ENCODE data around the gene SEMA7A.

The SEMA7A gene

DNA sequence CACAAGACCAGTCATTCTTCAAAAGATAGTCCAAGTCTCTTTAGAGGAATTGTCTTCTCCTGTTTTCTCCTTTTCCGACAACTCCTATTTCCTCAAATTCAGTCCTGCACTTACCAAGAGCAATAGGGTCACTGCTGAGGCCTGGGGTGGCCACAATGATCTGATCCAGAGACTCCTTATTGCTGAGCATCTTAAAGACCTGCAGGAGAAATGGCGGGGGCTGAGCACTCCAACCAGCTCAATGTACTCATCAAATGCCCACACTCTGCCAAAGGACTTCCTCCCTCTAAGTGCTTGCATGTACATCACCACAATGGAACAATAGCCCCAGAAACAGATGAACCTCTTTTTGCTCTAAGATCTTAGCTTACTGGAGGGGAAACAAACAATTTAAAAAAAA is 17.6 kb upstream of the SEMA7A start:
- DNase-seq = no peak

- no peak for DNase-seq
Measured at GRCh38 chr15:74449643-74450205, 16.0 kb upstream of the SEMA7A start.

GRCh38 chr15:74449095-74449494 is 15.3 kb upstream of the SEMA7A start:
- DNase-seq = no peak

DNA sequence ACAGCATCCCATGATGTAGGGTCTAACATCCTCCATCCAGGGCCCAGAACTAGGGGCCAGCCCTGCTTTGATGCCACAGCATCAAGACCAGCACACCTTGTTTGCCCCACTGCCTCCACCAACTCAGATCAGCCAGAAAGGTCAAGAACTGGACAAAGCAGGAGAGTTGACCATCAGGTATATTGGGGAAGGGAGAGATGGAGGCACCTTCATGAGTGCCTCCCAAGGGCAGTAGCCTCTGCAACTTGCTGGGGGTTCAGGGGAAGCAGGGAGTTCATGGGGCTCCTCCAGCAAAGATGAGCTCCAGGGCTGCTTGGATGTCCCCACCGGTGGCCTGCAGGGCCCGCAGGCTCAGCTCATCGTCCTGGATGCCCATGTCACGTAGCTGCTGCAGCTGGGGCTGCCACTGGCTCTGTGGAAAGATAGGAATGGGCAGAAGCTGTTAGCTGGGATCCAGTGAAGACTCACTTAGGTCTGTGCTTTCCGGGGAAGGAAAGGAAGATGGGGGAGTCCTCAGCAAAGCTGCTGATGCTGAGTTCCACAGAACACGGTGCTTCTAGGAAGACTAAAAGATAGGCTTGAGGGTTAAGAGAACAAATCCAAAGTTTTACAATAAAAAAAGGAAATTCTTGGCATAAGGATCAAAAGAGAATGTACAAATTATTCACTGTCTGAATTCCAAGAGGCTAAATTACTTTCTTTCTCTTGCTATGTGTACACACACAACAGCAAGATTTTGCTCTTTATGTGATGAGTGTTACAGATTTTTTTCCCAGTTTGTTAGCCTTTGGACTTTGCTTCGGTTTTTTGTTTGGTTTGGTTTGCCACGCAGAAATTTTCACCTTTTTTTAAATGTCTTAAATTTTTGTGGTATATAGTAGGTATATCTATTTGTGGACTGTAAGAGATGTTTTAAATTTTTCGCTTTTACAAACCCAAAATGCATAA is 12.3 kb upstream of the SEMA7A start:
- DNase-seq = no peak

DNA sequence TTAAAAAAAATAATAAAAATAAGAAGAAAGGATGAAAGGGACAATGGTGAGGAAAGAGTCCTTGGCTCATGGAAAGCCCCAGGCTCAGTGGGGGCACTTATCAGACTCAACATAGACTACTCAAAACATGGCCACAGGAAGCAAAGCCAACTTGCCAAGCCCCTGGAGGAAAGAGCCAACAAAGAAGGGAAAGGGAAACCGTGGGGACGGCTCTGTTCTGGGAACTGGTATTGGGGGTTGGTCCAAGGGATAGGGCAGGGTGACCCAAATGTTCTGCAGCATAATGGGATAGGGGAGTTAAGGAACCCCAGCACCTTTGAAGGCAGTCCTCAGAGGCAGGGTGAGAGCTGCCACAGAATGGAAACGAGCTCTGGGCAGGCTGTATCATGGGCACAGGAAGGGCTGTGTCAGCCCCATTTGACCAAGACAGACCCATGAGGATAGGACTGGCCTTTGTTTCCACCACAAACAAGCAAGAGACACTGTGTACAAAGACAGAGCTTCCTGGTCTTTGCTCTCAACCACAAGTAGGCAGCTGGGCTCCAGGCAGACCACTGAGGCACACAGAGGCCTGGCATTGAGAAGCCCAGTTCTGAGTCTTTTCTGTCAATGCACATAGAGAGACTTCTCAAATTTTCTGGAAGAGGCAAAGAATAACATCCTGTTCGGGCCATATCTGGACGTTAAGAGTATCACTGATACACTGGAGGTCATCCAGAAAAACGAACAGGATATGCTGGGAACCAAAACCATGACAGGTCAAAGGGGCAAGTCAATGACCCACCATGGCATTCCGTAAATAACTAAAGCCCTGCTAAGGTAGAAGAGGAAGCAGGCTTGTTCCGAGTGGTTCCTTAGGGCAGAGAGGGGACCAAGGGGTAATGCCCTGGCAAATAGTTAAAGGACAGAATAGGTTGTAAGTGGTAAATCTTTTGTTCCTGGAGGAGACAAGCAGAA is 10.6 kb upstream of the SEMA7A start:
- no peak for DNase-seq

DNA sequence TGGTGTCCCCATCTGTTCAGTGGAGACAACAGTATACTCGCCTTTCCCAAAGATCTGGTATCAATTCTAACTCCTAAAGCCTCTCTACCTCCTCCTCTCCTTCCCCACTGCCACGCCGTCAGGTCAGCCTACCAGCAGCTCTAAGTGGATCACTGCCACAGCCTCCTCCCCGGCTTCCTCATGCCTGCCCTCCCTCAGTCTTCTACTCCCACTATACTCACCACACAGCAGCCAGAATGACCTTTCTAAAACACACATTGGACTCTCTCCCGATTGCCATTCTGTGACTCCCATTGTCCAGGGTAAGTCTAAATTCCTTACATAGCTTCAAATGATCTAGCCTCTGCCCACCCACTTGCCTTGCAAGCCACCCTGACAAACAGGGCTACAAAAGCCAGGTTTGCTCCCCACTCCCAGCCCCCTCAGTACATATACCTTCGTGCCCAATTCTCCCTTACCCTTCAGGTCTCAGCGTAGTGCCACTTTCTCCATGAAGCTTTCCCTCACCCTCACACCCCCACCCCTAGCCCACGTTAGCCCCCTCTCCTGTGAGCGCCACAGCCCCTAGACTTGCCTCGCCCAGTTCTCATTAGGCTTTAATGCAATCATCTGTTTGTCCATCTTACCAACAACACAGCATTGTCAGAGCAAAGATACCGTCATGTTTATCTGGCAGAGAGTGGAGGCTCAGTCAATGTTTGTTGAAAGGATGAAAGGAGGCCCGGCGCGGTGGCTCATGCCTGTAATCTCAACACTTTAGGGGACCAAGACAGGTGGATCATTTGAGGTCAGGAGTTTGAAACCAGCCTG is 9.5 kb upstream of the SEMA7A start:
- no peak for DNase-seq

DNA sequence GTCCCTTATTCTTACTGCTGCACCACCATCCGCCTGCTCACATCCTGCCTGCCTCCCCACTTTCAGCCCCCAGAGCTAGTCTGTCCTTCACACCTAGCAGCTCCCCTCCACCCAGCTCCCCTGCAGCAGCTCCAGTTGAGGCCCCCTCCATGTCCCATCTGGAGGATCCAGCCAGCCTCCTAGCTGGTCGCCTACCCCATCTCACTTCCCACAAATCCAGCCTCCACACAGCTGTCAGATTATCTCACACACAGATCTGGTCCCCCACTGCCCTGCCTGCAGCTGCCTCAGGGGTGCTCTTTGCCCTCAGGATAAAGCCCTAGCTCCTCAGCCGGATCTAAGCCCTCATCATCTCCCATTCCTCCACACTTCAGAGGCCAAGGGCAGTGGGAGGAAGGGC is 8.8 kb upstream of the SEMA7A start:
- DNase-seq = no peak

DNA sequence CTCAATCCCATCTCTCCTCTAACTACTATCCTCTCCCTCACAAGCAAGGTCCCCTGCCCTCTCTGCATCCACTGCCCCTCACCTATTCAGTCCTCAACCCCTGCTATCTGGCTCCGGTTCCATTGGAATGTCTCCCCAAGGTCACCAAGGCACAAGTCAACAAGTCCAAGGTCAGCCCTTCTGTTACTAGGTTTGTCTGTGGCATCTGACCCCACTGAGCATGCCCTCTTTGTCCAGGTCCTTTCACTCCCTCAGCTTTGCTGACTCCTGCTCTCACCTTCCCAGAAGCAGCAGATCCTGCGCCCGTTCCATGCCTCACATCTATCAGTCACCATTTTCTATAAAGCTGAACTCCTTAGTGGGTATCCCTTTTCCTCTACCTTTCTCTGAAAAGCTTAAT is 8.3 kb upstream of the SEMA7A start:
- no peak for DNase-seq

DNA sequence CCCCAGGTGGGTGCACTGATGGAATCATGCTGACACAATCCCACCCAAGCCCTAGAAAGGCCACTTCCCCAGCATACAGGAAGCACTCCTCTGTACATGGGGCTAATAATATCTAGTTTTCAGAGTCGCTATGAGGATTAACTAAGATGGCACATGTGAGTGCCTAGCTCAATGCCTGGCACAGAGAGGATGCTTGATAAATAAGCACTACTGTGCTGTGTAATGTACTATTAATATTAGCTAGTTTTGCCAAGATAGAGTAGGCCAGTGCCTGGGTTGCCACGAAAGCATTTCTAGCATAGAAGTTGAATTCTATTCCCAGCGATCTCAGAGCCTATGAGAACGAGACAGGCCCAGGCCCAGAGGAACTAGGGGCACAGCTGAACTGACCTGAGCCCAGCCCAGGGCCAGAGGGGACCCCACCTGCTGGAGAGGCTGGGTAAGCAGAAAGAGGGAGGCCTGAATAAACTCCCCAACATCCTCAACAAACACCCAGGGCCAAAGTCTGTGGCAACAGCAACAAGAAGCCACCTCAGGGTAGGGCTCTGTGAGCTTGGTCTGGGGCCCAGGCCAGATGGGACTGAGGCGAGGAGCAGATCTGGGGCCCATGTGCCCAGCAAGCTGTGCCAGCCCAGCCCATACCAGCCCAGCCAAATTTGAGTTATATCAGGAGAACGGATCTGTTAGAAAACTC is 7.6 kb upstream of the SEMA7A start:
- no peak for DNase-seq

DNA sequence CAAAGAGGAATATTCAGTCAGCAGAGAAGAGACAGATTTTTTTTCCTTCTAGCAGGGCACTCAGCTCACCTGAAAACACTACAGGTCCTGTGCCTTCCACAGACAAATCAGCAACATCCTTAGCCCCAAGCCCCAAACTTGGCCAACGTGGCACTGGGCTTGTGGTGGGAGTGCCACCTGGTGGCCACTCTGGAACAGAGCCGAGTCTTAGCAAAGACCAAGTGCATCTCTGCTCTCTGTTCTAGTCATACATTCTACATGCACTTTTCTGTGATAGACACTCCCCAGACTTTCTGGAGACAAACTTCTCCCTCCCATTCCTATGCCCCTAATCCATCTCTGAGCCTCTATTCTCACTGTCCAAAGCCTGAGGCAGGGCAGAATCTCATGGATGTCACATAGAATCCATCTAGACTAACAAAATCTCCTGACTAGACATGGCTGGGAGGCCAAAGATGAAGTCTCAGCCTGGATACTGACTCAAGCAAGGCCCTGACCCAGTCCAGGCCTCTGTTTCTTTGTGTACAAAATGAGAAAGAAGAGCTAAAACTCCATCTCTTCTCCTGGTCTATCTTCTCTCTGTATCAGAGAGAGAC is 5.1 kb upstream of the SEMA7A start:
- peak; percentile 87 for DNase-seq

DNA sequence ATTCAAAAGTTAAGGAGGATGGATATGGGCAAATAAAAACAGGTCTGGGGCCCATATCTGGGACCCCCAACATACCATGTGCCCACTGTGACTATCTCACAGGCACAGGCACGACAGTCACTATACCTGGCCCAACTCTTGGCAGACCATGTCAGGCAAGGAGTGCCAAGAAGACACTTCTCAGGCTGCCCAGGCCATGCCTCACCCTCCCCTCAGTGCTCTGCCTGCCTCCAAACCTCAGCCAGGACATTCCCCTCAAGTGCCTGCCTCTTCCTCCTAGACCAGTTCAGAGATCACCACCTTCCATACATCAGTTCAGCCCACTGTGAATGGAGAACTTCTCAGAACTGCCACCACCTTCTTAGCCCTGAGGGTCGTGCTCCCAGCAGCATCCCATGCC is 4.4 kb upstream of the SEMA7A start:
- DNase-seq = no peak

GRCh38 chr15:74434263-74435136 is 742 bp upstream of the SEMA7A start:
- DNase-seq = no peak

DNA sequence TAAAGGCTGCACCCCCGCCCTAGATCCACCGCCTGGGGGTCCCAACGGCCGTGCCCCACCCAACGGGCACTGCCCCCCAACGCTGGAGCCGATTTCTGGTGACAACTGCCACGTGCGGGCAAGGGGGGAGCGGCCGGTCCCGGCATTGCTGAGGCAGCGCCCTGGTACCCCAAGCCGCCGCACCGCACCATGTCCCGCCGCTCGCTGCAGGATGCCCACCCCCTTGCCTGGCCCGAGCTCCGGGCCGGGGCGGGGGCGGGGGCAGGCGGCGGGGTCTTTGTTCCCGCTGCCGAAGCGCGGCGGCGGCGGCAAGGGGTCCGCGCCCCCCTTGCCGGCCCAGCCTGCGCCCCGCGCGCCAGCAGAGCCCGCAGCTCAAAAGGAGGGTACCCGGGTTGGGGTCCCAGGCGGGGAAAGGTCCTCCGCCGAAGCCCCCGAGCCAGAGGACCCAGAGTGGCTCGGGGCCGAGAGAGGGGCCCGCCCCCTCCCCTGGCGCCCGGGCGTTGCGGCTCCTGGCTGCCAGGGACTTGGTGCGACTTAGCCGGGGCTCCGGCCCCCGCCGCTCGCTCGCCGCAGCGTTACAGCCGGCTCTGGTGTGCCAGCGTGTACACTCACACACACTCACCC is 678 bp downstream of the SEMA7A start:
- no peak for DNase-seq

DNA sequence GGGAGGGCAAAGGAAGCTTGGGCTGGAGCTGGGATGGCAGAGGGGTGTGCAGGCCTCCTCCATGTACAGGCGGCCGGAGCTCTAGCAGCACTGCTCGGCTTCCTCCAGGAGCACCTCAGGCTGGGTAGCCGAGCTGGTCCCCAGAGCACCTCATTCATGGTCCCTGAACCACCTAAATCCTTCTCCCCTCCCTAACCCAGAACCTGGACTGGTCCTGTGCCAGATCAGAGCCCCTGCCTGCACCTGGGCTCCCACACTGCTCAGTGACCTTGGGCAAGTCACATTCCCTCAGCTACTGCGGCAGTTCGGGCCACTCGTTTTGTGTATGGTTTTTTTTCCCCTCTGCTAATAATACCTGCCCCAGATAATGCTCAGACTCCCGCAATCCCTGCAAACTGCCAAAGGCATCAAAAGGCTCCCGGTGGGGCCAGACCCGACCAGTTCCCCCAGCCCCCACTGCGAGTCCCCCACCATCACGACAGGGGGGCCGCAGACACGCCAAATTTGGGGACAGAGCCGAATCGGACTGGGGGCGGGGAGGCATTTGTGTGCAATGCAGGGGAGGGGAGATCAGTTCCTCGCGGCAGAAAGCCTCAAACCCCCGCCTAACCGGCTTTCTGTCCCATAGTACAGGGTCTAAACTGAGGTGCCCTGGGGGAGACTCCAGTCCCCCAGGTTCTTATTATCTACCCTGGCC is 1.3 kb downstream of the SEMA7A start:
- no peak for DNase-seq

DNA sequence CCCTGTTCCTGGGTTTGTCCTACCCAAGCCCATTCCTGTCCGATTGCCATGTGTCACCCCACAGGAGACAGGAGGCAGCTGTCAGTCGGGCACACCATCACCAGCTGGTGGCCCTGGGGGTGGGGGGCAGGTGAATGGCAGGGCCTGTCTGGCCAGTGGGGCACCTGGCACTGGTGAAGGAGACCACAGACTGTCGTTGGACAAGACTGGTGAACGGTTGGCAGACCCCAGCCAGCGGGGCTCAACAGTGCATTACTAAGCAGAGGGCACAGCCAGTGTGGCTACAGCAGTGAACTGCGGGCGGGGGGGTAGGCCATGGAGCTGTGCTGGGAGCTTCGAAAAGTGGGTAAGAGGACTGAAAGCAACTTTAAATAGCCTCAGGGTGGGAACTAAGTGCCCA is 2.1 kb downstream of the SEMA7A start:
- DNase-seq = peak; percentile 72

DNA sequence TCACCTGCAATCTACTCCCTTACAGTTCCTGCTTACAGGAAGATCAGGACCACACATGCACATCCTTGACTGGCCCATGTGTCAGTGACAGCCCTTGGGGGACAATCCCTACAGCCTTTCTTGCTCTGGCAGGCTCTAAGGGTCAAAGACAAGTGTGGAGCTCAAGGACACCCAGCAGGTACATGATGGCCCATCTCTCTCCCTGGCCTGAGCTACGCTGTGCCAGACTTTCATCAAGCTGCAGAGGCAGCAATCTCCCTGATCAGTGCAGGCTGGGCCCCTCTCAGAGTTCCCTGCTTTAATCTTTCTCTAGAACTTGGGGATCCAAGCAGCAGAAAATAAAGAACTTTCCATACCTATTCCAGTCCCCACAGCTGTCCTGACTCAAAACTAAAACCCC is 2.6 kb downstream of the SEMA7A start:
- no peak for DNase-seq

DNA sequence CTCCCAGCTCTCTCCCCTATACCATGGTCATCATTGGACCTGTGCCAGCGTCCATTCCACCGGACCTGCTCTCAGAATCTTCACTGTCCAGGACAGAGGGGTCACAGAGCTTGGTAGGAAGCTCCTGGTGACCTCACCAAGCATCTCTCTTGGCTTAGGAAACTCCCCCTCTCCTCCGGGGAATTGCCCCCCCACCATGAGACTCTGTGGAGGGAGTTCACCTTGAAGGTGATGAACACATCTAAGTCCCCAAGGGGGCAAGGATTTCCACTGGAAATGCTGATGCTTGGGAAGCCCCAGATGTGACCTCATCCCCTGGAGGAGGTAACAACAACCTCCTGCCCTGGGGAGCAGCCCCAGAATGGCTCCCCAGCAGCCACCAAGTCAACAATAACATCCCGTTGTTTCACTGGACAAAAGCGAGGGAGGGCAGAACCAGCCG is 3.2 kb downstream of the SEMA7A start:
- no peak for DNase-seq

DNA sequence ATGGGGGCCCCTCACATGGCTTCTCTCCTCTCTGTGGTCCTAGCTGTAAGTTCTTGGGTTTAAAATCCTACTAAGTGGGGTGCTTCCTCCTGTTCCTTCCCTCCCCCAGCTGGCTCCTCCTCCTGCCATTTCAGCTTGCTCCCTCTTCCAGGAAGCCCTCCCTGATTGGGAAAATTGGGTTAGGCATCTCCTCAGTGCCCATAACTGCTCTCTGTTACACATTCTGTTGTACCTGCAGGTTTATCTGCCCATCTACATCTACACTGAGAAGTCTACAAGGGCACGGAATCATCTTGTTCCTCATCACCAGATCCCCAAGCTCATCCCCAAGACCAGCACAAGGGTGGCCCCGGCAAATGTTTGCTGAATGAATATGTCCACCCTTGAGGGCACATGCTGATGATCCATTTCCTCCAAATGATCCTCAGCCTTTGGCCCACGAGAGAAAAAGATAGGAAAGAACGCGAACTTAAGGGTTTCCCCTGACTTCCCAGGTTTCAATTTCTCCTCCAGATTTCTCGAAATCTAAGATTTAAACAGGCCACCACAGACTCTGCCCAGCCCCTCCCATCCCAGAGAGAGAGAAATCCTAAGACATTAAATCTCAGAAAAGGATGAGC is 3.9 kb downstream of the SEMA7A start:
- no peak for DNase-seq
